SU-DHL-6 (cell line): ENCODE results near the gene PHRF1.

Experiments
- H2AFZ ChIP-seq: fragments of 200-600 bp; sonication (generic); 2 replicates; pipeline ENCODE4 v1.6.1; 2014; ENCODE audit warnings: low read depth, mild to moderate bottlenecking, moderate library complexity, mixed read lengths, antibody characterized with exemption, low read length; ENCODE audit not compliant: severe bottlenecking
- H3F3A ChIP-seq: fragments of 200-600 bp; shearing (Covaris generic); 2 replicates; pipeline ENCODE4 v1.6.0; 2016; ENCODE audit warnings: antibody characterized with exemption, mild to moderate bottlenecking; ENCODE audit not compliant: insufficient read depth
- H3K27ac ChIP-seq: fragments of 200-600 bp; sonication (generic); 2 replicates; pipeline ENCODE4 v1.5.1; 2016; ENCODE audit warnings: low read depth, mild to moderate bottlenecking, low read length, moderate library complexity, mixed read lengths
- H3K27me3 ChIP-seq: fragments of 200-600 bp; sonication (generic), shearing (Covaris generic); 2 replicates; pipeline ENCODE4 v1.6.0; 2014; ENCODE audit warnings: mild to moderate bottlenecking, low read length
- H3K36me3 ChIP-seq: fragments of 200-600 bp; sonication (generic); 2 replicates; pipeline ENCODE4 v1.6.1; 2014; ENCODE audit warnings: mild to moderate bottlenecking, low read length, mixed read lengths
- H3K4me2 ChIP-seq: fragments of 300-600, 200-600 bp; shearing (Covaris generic), sonication (generic); 2 replicates; pipeline ENCODE4 v1.6.0; 2014; ENCODE audit warnings: low read length, low read depth, mild to moderate bottlenecking; ENCODE audit not compliant: poor library complexity, severe bottlenecking
- H3K4me3 ChIP-seq: fragments of 200-600 bp; sonication (generic); 2 replicates; pipeline ENCODE4 v1.5.1; 2014; ENCODE audit warnings: antibody characterized with exemption, low read length, mild to moderate bottlenecking, mixed read lengths; ENCODE audit not compliant: insufficient read depth, poor library complexity, severe bottlenecking
- H3K79me2 ChIP-seq: fragments of 200-600 bp; sonication (generic); 2 replicates; pipeline ENCODE4 v1.6.1; 2014; ENCODE audit warnings: mild to moderate bottlenecking, low read length, moderate library complexity; ENCODE audit not compliant: insufficient read depth
- H3K9ac ChIP-seq: fragments of 200-600 bp; sonication (generic); 2 replicates; pipeline ENCODE4 v1.7.0; 2014; ENCODE audit warnings: mild to moderate bottlenecking, low read length
- H3K9me2 ChIP-seq: fragments of 200-600 bp; sonication (generic); replicated peaks from 2 replicates; pipeline ENCODE4 v1.6.1; 2014; ENCODE audit warnings: low read length; ENCODE audit not compliant: insufficient read depth
- H3K9me3 ChIP-seq: fragments of 200-600 bp; sonication (generic); 2 replicates; pipeline ENCODE4 v1.6.1; 2014; ENCODE audit warnings: low read length, mixed read lengths; ENCODE audit not compliant: insufficient read depth
- H4K20me1 ChIP-seq: fragments of 200-600 bp; sonication (generic); 2 replicates; pipeline ENCODE4 v1.6.1; 2014; ENCODE audit warnings: low read depth, mild to moderate bottlenecking, antibody characterized with exemption, low read length, moderate library complexity, mixed read lengths
- CTCF ChIP-seq: fragments of 200-600 bp; sonication (generic); IDR thresholded peaks from one replicate; pipeline ENCODE4 v1.5.1; 2017; ENCODE audit warnings: antibody characterized with exemption, mild to moderate bottlenecking, low read length, moderate library complexity; ENCODE audit not compliant: insufficient read depth, poor library complexity, severe bottlenecking
- EZH2phosphoT487 ChIP-seq: fragments of 200-600 bp; sonication (generic), shearing (Covaris generic); conservative IDR thresholded peaks from 2 replicates; pipeline ENCODE4 v1.6.1; 2018; ENCODE audit warnings: mild to moderate bottlenecking, antibody characterized with exemption, low read length, moderate library complexity, mixed read lengths

PHRF1 gene

GRCh38 chr11:612961-613300 lies 36.7 kb downstream of the PHRF1 start:
- Histone ChIP-seq H3K27ac (no peak overlapping the region), H3K36me3 (no peaks in the 10 kb centered on the region), H3K27me3 (no peaks in the 10 kb centered on the region), H3K9me3 (no peaks in the 10 kb centered on the region), H3K4me3 (no peak overlapping the region), H4K20me1 (no peaks in the 10 kb centered on the region; the same call in 1 of the 2 replicates), H2AFZ (no peak overlapping the region), H3K9me2 (no peaks in the 10 kb centered on the region), H3K9ac (no peak overlapping the region), H3K79me2 (no peaks in the 10 kb centered on the region), H3K4me2 (no peak overlapping the region), H3F3A (peaks cover 10% of the 10 kb centered on the region)
- TF ChIP-seq EZH2phosphoT487 (no peak), CTCF (no peak)

GRCh38 chr11:613369-613968 lies 37.2 kb downstream of the PHRF1 start:
- Histone ChIP-seq H3K9me2 (no peaks in the 10 kb centered on the region), H3K4me2 (no peak overlapping the region), H3K9me3 (no peaks in the 10 kb centered on the region), H3K4me3 (no peak overlapping the region), H3K9ac (no peak overlapping the region), H2AFZ (no peak overlapping the region), H3F3A (peaks cover 10% of the 10 kb centered on the region), H3K79me2 (no peaks in the 10 kb centered on the region), H3K36me3 (no peaks in the 10 kb centered on the region), H4K20me1 (no peaks in the 10 kb centered on the region; the same call in 1 of the 2 replicates), H3K27ac (no peak overlapping the region), H3K27me3 (no peaks in the 10 kb centered on the region)
- TF ChIP-seq CTCF (no peak), EZH2phosphoT487 (no peak)

GRCh38 chr11:614021-614622 lies 37.9 kb downstream of the PHRF1 start:
- Histone ChIP-seq H3K27ac (peak overlapping the region; percentile 14), H3F3A (peaks cover 10% of the 10 kb centered on the region), H3K9ac (no peak overlapping the region), H2AFZ (no peak overlapping the region), H3K36me3 (no peaks in the 10 kb centered on the region), H3K9me3 (no peaks in the 10 kb centered on the region), H3K79me2 (no peaks in the 10 kb centered on the region), H3K9me2 (no peaks in the 10 kb centered on the region), H3K4me3 (no peak overlapping the region), H4K20me1 (no peaks in the 10 kb centered on the region; the same call in 1 of the 2 replicates), H3K27me3 (no peaks in the 10 kb centered on the region), H3K4me2 (no peak overlapping the region)
- TF ChIP-seq CTCF, result no peak
- no peak for TF ChIP-seq EZH2phosphoT487
